HepG2 (cell line): ENCODE data around the gene SLC25A18. TPM values are rescaled to one million over a fixed set of nuclear protein-coding genes. Genes with fewer than 3 reads are reported as not detected.
A peak's percentile ranks its signal among the peaks of the same experiment; 100 is the strongest.

Experiments used
- ARID2 ChIP-seq: sonication (generic); formaldehyde crosslinking; IDR thresholded peaks from 2 replicates; pipeline ENCODE4 v1.8.1; 2022; ENCODE audit warnings: mild to moderate bottlenecking, missing genetic modification reagents, borderline replicate concordance
- GMEB2 ChIP-seq: IDR thresholded peaks from 2 replicates; pipeline ENCODE4 v1.6.1; 2016; ENCODE audit warnings: missing biosample characterization, missing genetic modification reagents, low read depth
- HHEX ChIP-seq: IDR thresholded peaks from 2 replicates; pipeline ENCODE4 v1.6.1; 2016; ENCODE audit warnings: control low read depth
- HOXA3 ChIP-seq: sonication (generic); formaldehyde crosslinking; IDR thresholded peaks from 2 replicates; pipeline ENCODE4 v1.5.0; 2020; ENCODE audit warnings: missing genetic modification reagents
- NR0B2 ChIP-seq: sonication (generic); formaldehyde crosslinking; IDR thresholded peaks from 2 replicates; pipeline ENCODE4 v1.4.0; 2020; ENCODE audit warnings: mild to moderate bottlenecking, missing genetic modification reagents
- PITX1 ChIP-seq: sonication (generic); formaldehyde crosslinking; IDR thresholded peaks from 2 replicates; pipeline ENCODE4 v1.5.1; 2020; ENCODE audit warnings: mild to moderate bottlenecking, missing genetic modification reagents
- SIN3A ChIP-seq: IDR thresholded peaks from 2 replicates; pipeline ENCODE4 v1.6.1; 2011; ENCODE audit warnings: low read depth, mild to moderate bottlenecking, control low read depth, low read length, borderline replicate concordance
- SKI ChIP-seq: fragments of 450-650 bp; IDR thresholded peaks from one replicate; pipeline ENCODE4 v1.6.1; 2018; ENCODE audit warnings: mild to moderate bottlenecking; ENCODE audit not compliant: partially characterized antibody
- SP2 ChIP-seq: sonication (generic); formaldehyde crosslinking; IDR thresholded peaks from 2 replicates; pipeline ENCODE4 v1.5.1; 2020; ENCODE audit warnings: mild to moderate bottlenecking, missing genetic modification reagents
- TCF7 ChIP-seq: sonication (generic); IDR thresholded peaks from 2 replicates; pipeline ENCODE4 v1.6.1; 2016; ENCODE audit warnings: antibody characterized with exemption, low read depth
- TOPORS ChIP-seq: sonication (generic); formaldehyde crosslinking; IDR thresholded peaks from 2 replicates; pipeline ENCODE4 v1.8.0; 2023; ENCODE audit warnings: mild to moderate bottlenecking, missing genetic modification reagents
- XBP1 ChIP-seq: sonication (generic); formaldehyde crosslinking; IDR thresholded peaks from 2 replicates; pipeline ENCODE4 v1.5.0; 2020; ENCODE audit warnings: missing genetic modification reagents
- ZBTB38 ChIP-seq: sonication (generic); formaldehyde crosslinking; IDR thresholded peaks from 2 replicates; pipeline ENCODE4 v1.5.1; 2020; ENCODE audit warnings: mild to moderate bottlenecking, missing genetic modification reagents
- ZBTB4 ChIP-seq: sonication (generic); formaldehyde crosslinking; IDR thresholded peaks from 2 replicates; pipeline ENCODE4 v1.4.0; 2020; ENCODE audit warnings: missing genetic modification reagents, mild to moderate bottlenecking, borderline replicate concordance
- ZC3H13 ChIP-seq: sonication (generic); formaldehyde crosslinking; IDR thresholded peaks from 2 replicates; pipeline ENCODE4 v1.8.1; 2023; ENCODE audit warnings: mild to moderate bottlenecking, missing genetic modification reagents, moderate library complexity
- ZNF124 ChIP-seq: sonication (generic); formaldehyde crosslinking; IDR thresholded peaks from 2 replicates; pipeline ENCODE4 v1.4.0; 2020; ENCODE audit warnings: missing genetic modification reagents
- ZNF331 ChIP-seq: sonication (generic); formaldehyde crosslinking; IDR thresholded peaks from 2 replicates; pipeline ENCODE4 v1.4.0; 2020; ENCODE audit warnings: missing genetic modification reagents
- ZNF431 ChIP-seq: sonication (generic); formaldehyde crosslinking; IDR thresholded peaks from 2 replicates; pipeline ENCODE4 v1.9.0; 2022; ENCODE audit warnings: missing genetic modification reagents, low read depth, mild to moderate bottlenecking, borderline replicate concordance
- ZNF44 ChIP-seq: sonication (generic); formaldehyde crosslinking; IDR thresholded peaks from 2 replicates; pipeline ENCODE4 v1.5.1; 2020; ENCODE audit warnings: mild to moderate bottlenecking, missing genetic modification reagents
- ZNF512 ChIP-seq: sonication (generic); formaldehyde crosslinking; IDR thresholded peaks from 2 replicates; pipeline ENCODE4 v1.4.0; 2020; ENCODE audit warnings: mild to moderate bottlenecking, missing genetic modification reagents
- ZNF768 ChIP-seq: sonication (generic); formaldehyde crosslinking; IDR thresholded peaks from 2 replicates; pipeline ENCODE4 v1.4.0; 2020; ENCODE audit warnings: missing genetic modification reagents
- polyA plus RNA-seq, 8 experiments: library from polyadenylated mRNA; depleted of rRNA in 3 of 8; stranded (reverse) in 7 of 8; unstranded in 1 of 8; fragments of >200 nt; fragmentation: Illumina TruSeq in 4 of 8; extraction: Trizol in 4 of 8; gene quantifications; 2 replicates each; pipeline versions ENCODE4 v1.2.1 to v1.2.3, GENCODE V29; 2011 to 2016; ENCODE audit warnings: low read depth in 4 of 8, missing spikeins in 1 of 8, mixed read lengths in 1 of 8; ENCODE audit not compliant: insufficient read depth in 1 of 8
- total RNA-seq, 5 experiments: library from RNA; depleted of rRNA; stranded (reverse); fragments of >200 nt; fragmentation: Illumina TruSeq; extraction: Trizol; gene quantifications; 2 replicates each; pipeline ENCODE4 v1.2.3, GENCODE V29; 2016; ENCODE audit warnings: low read depth in 1 of 5

SLC25A18 gene
- total and polyA plus RNA-seq, 2 of the 13 experiments (the other 11 are each of a cell fraction or from before 2014, with no cell fraction given) = 0.28 to 0.75 TPM

DNA sequence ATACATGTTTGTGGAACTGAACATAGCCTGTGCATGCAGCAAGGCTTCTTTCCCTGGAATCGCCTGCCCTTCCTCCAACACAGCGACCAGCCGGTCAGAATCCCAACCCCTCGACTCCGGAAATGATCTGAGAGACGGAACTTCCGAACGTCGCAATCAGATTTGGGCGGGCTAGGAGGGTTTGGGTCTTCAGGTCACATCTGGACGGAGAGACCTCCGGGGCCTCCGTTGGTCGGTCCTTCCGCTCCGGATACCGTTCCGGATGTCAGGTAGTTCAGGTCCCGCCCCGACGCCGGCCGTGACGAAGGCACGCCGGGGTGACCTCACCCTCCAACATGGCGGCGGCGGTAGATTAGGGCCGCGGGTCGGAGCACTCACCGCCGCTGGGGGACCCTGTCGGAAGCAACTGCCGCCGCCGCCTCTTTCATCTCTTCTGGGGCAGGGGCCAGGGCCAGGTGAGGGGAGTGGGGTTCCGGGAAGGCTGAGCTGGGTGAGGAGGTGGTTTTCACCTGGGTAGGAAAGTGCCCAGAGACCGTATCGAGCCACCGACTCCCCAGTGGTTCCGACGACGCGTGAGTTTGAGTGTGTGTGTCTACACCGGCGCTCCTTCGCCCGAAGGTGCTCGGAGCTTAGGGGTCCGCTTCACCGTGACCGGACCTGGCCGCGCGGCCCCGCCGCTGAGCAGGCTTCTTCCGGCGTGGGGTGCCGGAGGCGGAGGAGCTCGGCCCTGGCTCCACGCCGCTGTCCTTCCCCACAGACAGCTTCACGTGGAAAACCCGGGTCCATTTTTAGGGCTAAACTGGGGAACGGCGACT, 75.3 kb downstream of the SLC25A18 start, which contains the start of gene BCL2L13 (continued):
- TF ChIP-seq NR0B2 (CRISPR knock-in tag) (no peak; the same call in 1 of the 2 replicates), ZNF768 (peak; percentile 57), SKI (peak; percentile 44), ZNF512 (CRISPR knock-in tag) (0 out of 2 replicates have a peak, but pooled peaks have one; percentile 54), ZC3H13 (CRISPR knock-in tag) (peak; percentile 68), ZBTB38 (CRISPR knock-in tag) (no peak), SP2 (peak; percentile 80), GMEB2 (CRISPR knock-in tag) (peak; percentile 92), XBP1 (CRISPR knock-in tag) (no peak), ZNF124 (CRISPR knock-in tag) (no peak), ZBTB4 (0 out of 2 replicates have a peak, but pooled peaks have one; percentile 51), TOPORS (CRISPR knock-in tag) (peak; percentile 94), ZNF431 (CRISPR knock-in tag) (no peak), TCF7 (peak; percentile 7; the same call in 1 of the 2 replicates), SIN3A (no peak), ZNF331 (CRISPR knock-in tag) (peak; percentile 31; the same call in 1 of the 2 replicates), HHEX (no peak), HOXA3 (CRISPR knock-in tag) (peak; percentile 98), PITX1 (CRISPR knock-in tag) (no peak; the same call in 1 of the 2 replicates), ARID2 (no peak), ZNF44 (CRISPR knock-in tag) (no peak)
